Stimulated activated CD4-positive, alpha-beta T cell treated with anti-CD3 and anti-CD28 coated beads, Interleukin-2, amount 100 ng/mL, for 4 hours (primary cell): ENCODE results near the gene NTN1.

Experiments used
- DNase-seq: peaks from one replicate; pipeline ENCODE4 v3.0.0-alpha.2; 2020; ENCODE audit warnings: low read depth

NTN1 gene

GRCh38 chr17:9279893-9280292 lies 258.6 kb downstream of the NTN1 start:
- DNase-seq, result no peak

GRCh38 chr17:9283909-9284308 lies 262.6 kb downstream of the NTN1 start:
- DNase-seq, result no peak

DNA sequence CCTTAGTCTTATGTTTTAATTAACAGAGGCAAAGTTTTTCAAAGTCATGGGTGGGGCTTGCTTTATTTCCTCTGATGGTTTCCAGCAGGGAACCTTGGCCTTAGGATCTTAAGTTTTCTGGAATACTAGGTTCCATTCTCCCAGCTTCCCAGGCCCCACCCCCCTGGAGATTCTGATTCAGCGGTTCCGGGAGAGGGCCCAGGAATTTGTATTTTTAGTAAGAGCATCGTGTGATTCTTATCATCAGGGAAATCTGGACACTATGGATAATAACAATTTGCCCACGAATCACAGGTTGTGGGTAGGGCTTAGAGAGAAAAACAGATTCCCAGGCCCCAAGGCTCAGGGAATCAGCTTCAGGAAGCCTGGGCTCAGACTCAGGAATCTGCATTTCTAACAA lies 263.6 kb downstream of the NTN1 start:
- DNase-seq, result no peak

DNA sequence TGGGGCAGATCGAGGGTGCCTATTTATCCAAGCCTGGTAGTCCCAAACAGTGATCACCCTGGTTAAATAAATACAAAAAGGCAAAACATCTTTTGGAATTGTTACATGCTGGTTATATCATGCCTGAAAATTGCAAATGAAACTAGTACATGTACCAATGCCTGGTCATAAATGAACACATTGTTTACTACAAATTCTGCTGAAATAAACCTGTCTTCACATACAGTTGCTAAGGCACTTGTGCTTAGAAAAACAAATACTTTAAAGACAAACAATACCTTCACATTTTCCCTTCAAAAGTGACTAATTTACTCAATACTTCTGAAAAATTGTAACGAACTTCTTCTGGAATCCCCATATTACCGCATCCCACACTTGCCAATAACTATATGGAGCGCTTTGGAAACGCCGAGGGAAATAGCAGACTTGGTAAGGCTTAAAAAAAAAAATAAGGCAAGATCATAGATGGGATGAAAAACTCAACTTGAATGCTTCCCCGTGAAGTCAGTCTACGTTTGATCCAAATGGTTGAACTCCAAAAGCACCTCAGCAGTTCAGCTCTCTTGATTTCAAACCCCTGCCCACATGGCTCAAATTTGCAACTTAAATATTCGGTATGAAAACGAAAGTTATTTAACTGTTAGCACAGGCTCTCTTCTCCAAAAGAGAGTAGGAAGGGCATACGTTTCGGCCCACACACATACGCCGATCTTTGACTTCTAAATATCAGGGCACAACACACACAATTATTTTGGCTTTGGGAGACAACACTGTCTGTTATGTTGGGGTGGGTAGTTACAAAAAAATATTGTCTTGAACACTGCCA lies 264.5 kb downstream of the NTN1 start:
- no peak for DNase-seq

GRCh38 chr17:9286434-9286833 lies 265.1 kb downstream of the NTN1 start:
- DNase-seq, result no peak

GRCh38 chr17:9287306-9287705 lies 266.0 kb downstream of the NTN1 start:
- no peak for DNase-seq

DNA sequence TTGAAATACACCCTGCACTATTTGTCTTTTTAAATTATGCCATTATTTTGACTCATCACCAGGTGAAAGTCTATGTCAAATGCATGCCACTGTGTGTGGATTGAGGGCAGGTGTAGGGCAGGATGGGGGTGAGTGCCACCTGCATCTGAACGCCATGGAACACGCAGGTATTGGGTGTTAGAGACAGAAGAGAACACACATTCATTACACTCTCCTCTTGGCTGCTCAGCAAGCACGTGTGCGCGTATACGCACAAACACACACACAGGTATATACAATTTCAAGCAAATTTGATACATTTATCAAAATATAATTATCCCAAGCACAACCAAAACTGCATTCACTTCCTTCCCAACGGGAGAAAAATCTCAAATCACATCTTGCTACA lies 268.9 kb downstream of the NTN1 start:
- peak; percentile 3 for DNase-seq

DNA sequence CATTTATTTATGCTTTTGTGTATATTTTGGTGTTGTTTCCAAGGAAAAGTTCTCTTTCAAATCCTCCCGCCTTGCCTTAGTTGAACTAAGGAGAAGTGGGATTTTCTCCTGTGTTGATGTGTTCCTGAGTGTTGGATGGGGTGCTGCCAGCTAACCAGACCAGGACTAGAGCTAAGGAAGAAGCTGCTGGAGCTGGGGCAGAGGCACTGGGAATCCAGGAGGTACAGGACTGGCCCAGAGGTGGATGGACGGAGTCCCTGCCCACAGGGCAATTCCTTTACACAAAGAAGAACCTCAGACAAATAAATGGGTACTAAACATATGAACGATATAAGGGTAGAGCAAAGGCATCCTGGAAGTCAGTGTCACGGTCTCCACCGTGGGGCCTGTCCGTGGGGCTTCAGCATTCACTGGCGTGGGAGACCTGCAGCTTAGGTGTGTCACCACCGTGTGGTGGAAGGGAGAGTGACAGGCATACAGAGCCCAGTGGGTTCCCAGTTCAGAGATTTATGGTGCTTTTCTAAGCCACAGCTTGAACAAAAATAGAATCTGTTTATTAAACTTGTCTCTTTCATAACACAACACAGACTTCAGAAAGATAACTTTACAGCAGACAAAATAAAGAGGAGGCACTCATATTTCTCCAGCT lies 270.7 kb downstream of the NTN1 start:
- DNase-seq, result peak; percentile 22

- no peak for DNase-seq
Measured at GRCh38 chr17:9292561-9292941, 271.2 kb downstream of the NTN1 start.
